ENCODE measurements around the gene SRL.

DNA sequence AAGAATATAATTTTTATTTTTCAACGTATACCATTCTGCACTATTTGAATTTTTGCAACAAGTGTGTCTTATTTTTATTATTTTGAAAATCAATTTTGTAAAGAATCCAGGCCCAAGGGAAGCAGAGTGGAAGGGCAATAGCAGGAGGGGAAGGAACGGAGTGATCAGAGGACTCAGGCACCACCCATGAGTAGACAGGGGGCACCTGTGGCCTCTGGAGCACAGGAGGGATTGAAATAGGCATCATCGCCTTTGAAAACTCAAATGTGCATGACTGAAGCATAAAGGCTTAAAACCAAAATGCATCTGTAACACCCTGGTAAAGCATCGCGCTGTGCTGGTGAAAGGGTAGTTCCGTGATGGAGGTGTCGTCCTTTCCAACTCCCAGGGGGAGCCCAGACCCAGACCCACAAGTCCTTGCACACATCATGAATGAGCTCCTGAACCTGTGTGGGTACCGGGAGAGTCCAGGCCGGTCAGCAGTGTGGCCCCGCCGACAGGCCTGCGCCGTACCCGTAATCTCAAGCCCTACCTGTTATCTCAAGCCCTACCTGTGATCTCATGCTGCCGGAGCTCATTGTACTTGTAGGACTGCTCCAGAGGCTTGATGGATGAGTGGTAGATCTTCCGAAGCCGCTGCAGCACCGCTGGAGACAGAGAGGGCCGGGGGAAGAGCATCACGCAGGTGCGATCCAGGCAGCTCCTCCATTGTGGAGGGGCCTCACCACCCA lies 39.1 kb downstream of the SRL start:
- TF ChIP-seq POLR2AphosphoS5 (IDR thresholded peaks at IDR 0.05) (no peak), CTCF (IDR thresholded peaks at IDR 0.05 in 8 of 11, conservative IDR thresholded peaks at IDR 0.05 in 3 of 11) (no peak)
